CD4-positive, alpha-beta T cell treated with Interleukin-15 for 1 hour (primary cell): ENCODE results near the gene BICD1.
A peak's percentile ranks its signal among the peaks of the same experiment; 100 is the strongest.

Experiments
- DNase-seq: peaks from one replicate; pipeline ENCODE4 v3.0.0-alpha.2; 2020

Gene BICD1

DNA sequence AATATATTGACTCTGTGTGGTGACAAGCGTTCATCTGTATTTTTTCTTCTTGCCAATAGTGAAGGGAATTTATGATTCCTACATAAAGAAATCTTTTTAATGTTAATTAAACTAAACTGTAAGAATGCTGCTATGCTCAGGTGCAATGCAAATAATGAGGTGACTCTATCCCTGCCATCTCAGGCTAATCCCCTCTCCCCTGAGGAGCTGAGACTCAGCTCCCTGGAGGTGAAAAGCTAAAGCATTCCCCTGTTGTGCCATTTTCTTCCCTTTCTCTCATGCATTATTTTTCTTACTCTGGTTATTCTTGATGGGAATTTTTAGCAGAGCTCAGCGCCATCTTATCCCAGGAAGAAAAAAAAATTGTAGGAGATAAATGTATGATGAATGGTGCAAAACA, 178.8 kb downstream of the BICD1 start:
- DNase-seq, result no peak

DNA sequence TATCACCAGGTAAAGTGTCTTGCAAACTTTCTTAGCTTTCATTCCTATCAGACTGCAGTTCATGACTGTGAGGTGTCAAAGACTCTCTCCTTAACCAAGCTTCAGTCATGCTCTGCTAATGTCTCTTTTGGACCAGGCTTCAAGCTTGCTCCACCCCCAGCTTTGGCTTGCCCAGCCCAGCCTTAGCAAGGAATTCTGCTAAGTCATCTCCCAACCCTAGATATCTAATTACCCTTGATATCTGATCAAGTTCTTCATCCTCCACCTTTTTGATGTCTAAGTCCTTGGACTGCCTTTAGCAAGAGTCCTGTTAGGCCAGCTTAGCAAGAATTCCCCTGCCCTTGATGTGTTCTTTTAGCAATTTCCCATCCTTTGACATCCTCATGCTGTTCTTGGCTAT, 183.8 kb downstream of the BICD1 start:
- DNase-seq, result no peak

DNA sequence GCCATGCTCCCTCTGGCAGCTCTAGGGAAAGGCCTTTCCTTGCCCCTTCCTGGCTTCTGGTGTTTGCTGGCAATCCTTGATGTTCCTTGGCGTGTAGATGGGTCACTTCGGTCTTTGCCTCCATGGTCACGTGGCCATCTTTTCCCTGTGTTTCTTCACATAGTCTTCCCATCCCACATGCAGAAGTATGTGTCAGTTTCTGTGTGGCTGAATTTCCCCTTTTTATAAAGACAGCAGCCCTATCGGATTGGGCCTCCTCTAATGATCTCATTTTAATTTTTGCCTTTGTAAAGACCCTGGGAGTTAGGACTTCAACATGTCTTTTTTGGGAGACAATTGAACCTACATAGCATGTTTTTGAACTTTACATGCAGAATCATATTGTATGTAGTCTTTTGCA, 185.5 kb downstream of the BICD1 start:
- DNase-seq, result no peak

DNA sequence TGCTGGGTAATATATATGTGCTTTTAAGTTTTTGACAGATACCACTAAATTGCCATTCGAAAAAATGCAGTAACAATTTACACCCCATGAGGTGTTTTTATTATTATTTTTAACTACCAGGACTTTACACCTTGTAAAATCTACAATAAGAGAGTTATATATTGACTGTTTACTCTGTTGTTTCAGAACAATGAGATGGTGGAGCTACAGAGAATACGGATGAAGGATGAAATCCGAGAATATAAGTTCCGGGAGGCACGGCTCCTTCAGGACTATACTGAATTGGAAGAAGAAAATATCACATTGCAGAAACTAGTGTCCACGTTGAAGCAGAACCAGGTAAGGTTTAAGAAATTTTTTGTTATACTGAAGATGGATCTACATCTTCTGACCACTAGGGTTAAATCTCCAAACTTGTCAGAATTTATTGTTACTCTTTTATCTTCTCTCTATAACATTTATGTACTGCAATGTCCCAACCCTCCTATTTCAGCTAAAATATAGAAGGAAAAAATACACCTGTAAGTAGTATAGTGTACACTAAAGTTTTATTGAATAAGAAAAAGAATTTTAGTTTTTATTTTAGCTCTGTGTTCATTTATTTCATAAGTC, 187.3 kb downstream of the BICD1 start:
- no peak for DNase-seq

DNA sequence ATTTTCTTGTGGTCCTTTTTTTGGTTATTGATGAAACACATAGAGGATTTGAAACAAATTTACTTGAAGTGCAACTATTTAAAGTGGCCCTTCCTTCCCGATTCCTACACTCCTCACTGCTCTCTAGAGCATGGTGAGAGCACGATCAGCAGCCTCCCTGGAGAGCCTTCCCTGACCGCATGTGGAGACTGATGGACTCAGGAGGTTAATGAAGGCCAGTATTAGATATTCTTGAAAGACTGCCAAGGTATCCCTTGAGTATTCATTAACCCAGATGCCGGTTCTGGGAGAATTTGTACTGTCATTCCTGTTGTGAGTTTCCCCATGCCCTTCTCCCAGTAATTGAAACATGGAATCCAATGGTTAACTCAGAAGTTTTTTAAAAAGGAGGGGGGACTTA, 189.9 kb downstream of the BICD1 start:
- DNase-seq, result no peak

DNA sequence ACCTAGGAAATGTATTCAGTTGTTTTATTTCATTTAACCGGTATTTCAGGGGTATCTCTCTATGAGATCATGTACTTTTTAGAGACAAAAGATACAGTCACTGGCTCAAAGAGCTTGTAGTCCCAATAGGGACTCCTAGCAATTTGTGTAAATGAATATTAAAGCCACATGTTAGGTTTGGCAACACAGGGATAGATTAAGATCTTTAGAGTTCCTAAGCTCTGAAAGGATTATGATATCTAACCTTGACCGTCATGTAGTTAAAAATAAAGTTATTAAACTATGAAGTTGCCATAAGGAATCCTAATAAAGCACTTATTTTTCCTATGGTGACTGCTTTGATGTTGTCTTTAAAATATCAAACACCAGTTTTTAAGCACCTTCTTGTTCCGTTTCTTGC, 192.3 kb downstream of the BICD1 start:
- DNase-seq, result no peak

DNA sequence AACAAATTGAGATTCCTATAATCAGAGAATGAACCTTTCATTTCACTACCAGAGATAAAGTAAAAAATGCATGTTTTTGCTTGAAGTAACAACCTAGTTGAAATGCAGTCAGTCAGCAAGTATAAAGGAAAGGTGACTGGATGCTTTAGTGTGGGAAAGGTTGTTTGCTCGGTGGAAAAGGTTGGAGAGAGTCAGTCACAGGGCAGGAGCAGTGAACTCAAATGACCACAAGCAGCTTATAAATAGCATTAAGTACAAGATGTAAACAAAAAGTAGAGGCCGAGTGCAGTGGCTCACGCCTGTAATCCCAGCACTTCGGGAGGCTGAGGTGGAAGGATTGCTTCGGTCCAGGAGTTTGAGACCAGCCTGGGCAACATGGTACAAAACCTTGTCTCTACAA, 194.6 kb downstream of the BICD1 start:
- no peak for DNase-seq

DNA sequence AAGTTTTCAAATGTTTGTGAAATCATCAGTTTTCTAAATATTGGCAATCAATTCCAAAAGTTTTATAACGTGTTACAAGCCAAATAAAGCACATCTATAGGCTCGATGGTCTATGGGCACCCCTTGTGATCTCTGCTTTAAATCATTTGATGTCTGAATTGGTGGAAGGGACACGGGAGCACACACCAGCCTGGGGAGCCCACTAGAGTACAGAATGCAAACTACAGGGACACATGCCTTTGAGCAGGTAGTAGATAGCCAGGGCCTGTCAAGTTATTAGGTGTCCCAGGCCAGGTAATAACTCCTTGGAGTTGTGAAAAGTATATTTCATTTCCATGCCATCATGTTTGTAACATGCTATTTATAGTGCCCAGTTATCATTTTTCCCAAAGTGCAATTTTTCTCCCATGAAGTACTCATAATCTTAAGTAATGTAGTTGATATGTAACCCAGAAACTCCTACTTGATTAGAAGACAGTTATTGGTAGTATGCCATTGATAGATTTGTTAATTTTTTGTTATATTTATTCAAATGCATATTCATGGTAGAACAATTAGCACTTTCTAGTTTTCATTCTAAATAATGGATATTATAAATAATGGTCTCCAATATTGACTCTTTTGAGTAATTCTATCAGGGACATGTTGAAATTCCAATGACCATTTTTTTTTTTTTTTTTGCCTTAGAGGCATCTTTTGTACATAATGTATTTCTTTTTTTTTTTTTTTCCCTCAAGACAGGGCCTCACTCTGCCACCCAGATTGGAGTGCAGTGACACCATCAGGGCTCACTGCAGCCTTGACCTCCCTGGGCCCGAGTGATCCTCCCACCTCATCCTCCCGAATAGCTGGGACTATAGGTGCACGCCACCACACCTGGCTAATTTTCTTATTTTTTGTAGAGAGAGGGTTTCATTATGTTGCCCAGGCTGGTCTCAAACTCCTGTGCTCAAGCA, 195.8 kb downstream of the BICD1 start:
- peak; percentile 47 for DNase-seq

DNA sequence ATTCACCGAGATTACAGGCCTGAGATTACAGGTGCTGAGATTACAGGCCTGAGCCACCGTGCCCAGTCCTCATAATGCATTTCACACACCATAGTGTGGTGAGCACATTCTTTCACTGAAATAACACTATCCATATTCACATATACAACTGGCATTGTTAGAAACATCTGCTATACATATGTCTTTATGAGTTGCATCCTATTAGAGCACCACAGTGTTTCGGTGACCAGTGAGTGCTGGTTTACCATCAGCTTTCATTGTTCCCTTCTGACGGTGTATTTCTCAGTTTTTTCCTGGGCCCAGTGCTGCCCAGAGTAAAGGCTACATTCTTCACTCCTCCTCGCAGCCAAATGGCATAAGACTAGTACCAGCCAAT, 196.5 kb downstream of the BICD1 start:
- DNase-seq, result no peak

DNA sequence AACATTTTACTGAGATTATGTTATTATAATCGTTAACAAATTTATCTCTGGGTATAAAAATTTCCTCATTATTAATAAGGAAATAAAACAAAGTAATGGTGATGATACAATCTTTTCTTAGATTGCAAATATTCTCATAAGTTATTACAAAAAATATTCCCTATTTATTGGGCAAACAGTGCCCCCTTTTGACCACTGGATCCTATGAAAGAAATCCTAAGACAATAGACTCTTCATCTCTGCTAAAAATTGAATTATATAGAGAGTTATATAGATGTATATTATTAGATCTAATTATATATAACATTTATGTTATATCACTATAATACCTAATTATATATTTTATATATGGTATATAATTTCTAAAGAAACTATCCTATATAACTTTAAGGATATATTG, 198.5 kb downstream of the BICD1 start:
- DNase-seq, result no peak

DNA sequence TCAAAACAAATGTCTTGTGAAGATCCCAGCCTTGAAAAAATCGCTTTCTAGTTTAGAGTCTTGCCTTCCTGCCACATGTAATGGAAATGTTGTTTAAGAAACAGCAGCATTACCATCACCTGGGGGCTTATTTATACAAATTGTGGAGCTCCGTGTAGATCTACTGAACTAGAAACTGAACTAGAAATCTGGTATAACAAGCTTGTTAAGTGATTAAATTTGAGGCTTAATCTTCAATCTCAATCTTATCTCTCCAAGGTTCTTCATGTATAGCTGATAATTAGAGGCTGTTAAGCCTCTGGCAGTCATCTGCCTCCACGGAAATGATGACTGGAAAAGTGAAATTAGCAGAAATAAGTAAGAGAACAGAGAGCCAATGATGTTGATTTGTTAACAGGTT, 200.7 kb downstream of the BICD1 start:
- DNase-seq, result no peak

DNA sequence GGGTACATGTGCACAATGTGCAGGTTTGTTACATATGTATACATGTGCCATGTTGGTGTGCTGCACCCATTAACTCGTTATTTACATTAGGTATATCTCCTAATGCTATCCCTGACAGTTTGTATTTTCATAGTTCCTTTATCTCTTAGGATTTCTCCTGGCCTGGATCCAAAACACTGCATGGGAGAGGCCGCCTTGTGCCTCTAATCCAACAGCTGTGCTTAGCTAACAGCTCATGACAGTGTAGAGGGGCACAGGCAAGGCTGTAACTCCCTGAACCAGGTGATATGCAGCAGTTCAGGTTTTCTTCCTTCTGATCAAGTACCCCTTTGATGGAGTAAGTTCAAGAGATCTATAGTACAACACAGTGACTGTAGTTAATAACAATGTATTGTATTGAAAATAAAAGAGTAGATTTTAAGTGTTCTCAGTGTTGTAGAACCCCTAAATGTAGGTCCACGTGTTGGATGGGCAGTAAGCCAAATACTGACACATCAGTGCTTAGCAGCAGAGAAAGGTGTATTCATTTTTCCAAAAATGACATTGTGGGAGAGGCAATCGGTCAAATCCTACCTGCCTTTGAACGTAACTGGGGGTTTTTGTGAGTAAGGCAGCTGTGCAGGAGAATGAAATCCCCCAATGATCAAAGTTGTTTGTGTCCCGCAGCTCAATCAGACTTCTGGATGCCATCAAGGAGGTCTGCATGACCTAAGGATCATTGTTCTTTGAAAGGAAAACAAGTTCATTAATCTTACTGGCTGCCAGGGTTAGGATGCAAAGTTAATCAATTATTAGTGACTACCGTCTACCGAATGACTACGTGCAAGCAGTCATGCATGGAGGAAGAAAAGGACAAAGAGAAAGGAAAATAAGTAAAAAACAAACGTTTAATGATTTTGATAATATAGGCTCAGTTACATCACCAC, 203.4 kb downstream of the BICD1 start:
- DNase-seq, result no peak

DNA sequence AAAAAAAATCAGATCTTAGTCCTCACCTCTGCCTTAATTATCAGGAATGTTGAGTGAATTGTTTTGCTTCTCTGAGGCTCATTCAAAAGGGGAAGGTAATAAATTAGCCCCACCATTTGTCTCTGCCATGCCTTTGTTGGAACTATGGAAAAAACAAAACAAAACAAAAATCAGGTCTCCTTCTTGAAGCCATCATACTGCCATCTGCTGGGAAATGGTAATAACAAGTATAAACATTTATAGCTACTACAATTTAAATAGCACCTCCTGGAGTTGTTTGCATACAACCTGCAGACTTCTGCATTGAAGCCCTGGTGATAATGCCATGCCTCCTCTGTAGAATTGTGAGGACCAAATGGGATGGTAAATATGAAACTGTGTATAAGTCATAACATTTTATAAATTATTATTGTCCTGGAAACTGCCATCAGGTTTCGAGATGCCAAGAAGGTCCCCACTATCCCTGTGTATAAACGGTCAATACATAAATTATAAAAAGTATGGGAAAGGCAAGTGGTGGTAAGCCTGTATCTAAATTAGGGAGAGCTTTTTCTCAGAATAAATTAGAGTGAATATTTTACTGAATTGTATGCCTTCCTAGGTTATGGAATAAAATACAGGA, 205.5 kb downstream of the BICD1 start:
- DNase-seq, result no peak

DNA sequence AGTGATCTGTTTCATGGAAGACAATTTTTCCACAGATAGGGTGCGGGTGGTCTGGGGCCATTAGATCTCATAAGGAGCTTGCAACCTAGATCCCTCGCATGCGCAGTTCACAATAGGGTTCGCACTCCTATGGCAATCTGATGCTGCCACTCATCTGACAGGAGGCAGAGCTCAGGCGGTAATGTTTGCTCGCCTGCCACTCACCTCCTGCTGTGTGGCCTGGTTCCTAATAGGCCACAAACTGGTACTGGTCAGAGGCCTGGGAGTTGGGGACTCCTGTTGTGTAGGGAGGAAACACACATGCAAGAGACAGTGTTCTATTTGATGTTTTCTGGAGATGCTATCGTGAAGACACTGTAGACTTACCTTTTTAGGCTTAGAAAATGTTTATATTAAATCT, 215.7 kb downstream of the BICD1 start:
- DNase-seq, result no peak

DNA sequence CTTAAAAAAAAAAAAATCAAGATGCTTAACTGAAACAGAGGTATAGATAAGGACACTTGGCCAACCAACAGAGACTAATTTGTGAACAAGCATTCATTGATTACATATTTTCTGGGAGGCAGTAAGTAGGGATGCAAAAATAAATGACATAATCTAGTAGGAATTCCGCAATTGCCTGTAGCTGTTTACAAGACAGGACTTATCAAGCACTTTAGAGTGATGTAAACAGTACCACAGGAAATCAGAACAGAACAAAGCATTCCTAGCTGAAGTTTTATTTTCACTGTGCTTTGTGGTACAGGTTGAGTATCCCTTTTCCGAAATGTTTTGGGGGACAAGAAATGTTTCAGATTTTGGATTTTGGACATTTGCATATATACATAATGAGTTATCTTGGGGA, 224.5 kb downstream of the BICD1 start:
- no peak for DNase-seq

DNA sequence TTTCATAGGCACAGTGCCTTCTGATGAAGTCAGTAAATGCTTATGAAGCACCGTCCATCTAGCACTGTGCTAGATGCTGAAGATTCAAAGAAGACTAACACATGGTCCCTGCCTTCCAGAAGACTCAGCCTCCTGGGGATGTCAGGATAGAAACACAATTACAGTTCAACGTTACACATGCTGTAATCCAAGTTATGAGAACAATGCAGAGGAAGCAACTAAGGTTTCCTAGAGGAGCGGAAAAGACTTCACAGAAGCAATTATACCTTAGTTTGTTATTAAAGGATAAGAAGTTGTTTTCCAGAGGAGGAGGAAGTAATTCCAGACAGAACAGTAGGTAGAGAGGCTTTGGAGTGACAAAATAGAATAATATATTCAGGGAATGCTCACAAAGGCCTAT, 225.8 kb downstream of the BICD1 start:
- DNase-seq, result no peak

DNA sequence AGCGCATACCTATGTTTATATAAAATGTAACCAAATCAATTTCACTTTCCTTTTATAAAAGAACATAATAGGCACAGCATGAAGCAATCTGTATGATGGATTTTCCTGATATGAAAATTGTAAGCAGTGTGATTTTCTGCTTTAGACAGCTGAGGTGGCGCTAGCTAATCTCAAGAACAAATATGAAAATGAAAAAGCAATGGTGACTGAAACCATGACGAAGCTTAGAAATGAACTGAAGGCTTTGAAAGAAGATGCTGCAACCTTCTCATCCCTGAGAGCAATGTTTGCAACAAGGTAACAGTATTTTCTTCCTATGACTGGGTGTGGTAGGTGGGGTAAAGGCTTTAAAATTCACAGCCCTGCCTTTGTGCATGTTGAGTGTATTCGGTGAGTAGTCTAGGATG, 227.7 kb downstream of the BICD1 start:
- DNase-seq, result no peak

DNA sequence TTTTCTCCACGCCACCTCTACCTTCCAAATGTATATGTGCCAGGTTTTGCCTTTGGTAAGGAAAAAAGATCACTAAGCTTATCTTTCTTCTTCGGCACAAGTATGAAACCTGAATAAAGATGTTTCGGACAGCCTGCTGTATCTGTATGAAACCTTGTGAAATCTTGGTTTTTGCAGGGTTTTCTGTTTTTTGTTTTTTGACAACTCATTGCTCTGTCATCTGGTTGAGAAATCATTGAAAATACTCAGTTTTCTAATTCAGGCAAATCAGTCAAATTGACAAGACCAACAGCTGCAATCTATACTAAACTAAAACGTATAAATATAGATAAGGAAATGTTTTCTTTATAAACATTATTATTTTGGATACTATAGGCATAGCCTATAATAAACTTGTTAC, 229.6 kb downstream of the BICD1 start:
- no peak for DNase-seq

DNA sequence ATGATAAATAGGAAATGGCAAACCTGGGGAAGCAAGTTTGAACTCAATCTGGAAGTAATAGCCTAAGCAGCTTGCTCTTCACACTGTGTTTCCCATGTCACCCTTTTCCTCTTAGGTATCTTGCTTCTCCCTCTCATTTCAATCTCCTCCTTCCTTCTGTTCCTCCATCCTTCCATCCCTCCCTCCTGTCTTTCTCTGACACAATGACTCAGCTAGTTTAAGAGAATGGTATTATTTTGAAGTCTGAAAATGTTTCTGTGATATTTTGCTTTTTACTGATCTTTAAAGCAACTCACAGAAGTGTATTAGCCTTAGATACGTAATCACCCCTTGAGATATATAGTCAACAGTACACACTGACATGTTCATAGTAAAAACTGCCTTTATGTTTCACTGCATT, 236.8 kb downstream of the BICD1 start:
- no peak for DNase-seq

DNA sequence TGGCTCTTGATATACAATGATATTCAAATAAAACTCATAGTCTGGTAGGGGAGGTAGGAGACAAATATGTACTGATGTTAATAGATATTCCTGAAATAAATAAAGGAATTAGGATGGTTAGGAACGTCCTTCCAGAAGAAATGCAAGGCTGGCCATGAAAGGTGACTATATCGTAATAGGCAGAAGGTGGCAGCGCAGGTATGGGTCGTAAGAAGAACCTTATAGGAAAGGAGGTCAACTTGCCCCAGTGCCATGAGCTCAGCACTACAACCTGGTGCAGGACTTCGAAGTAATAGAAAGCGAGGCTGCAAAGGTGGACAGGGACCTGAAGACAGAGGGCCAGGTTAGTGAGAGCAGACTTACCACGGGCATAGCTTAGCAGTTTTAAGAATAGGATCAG, 237.4 kb downstream of the BICD1 start:
- DNase-seq, result no peak

DNA sequence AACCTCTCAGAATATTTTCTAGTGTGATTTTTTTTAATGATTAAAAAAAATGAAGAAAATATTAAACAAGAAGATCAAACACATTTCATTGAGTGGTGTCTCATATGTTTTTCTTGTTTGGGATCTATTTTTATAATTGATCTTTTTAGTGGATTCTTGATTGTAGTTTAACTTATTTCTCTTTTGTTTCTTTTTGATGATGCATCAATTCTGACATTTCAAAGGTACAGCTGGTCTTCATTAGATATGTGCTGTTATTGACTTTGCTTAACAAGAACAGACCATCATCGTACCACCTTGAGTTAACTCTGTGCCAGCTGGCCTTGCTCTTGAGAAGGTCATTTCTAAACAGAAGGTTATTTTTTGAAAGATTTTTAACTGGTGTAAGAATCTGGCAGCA, 246.9 kb downstream of the BICD1 start:
- DNase-seq, result no peak

DNA sequence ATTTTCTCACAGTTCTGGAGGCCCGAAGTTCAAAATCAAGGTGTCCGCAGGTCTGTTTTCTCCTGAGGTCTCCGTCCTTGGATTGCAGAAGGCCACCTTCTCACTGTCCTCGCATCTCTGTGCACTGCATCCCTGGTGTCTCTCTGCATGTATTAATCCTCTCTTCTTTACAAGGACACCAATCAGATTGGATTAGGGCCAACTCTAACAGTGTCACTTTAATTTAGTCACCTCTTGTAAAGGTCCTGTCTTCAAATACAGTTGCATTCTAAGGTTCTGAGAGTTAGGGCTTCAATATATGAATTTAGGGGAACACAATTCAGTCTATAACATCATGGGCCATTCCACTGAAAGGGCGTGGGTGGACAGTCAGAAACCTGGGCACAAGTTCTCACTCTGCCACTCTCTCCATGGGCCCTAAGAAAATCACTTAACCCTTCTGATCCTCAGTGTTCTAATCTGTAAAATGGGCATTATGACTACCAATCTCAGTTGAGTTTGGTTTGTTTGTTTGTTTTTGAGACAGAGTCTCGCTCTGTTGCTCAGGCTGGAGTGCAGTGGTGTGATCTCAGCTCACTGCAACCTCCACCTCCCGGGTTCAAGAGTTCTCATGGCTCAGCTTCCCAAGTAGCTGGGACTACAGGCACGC, 251.1 kb downstream of the BICD1 start:
- DNase-seq, result no peak

DNA sequence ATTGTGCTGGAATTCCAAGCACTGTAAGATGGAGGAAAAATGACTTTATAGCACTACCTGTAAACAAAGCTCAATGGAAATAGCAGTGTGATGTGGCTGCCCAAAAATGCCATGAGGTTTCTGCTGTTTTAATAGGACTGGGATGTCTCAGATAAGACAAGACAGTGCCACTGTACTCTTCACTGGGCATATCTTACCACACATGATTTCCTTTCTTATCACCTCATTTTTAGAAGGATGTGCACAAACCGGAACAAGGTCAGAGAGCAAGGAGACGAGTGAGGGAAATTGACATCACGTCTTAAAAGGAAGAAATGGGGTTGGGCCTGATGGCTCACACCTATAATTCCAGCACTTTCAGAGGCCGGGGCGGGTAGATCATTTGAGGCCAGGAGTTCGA, 254.3 kb downstream of the BICD1 start:
- no peak for DNase-seq
